MCF 10A (cell line): ENCODE measurements around the gene OBSCN. TPM values are rescaled to one million over a fixed set of nuclear protein-coding genes. Genes with fewer than 3 reads are reported as not detected.

Source experiments
- BruUV-seq: library from RNA; stranded (reverse); fragments of 400-500 nt; replicated peaks from 2 replicates; lab custom pipeline; 2021; lab: Mats Ljungman, UMichigan
- CTCF ChIA-PET: fragments of 300-600 bp; sonication (Branson Sonifier 250); formaldehyde crosslinking; extraction: SDS; loops from one replicate; lab custom pipeline; 2021; ENCODE audit warnings: antibody characterized with exemption, inconsistent platforms; lab: Yijun Ruan, JAX
- POLR2A ChIA-PET: fragments of 300-600, 350-650 bp; sonication (Branson Sonifier 250); formaldehyde crosslinking; extraction: SDS; loops from one replicate; lab custom pipeline; 2020; ENCODE audit warnings: antibody characterized with exemption, inconsistent platforms; lab: Yijun Ruan, JAX
- DNase-seq: peaks from one replicate; pipeline ENCODE4 v3.0.0-alpha.2; 2018; ENCODE audit not compliant: unreplicated experiment
- H3K27ac Mint-ChIP-seq: one replicate; pipeline ENCODE4 v1.8.0; 2022; ENCODE audit warnings: mild to moderate bottlenecking, low read depth, mixed read lengths; ENCODE audit not compliant: unreplicated experiment
- H3K27me3 Mint-ChIP-seq: one replicate; pipeline ENCODE4 v1.8.0; 2022; ENCODE audit warnings: mixed read lengths; ENCODE audit not compliant: insufficient read depth, unreplicated experiment
- H3K36me3 Mint-ChIP-seq: one replicate; pipeline ENCODE4 v1.8.0; 2022; ENCODE audit warnings: mild to moderate bottlenecking, moderate library complexity, mixed read lengths; ENCODE audit not compliant: insufficient read depth, unreplicated experiment
- H3K4me1 Mint-ChIP-seq: one replicate; pipeline ENCODE4 v1.8.0; 2022; ENCODE audit warnings: mixed read lengths; ENCODE audit not compliant: insufficient read depth, unreplicated experiment
- H3K4me3 Mint-ChIP-seq: one replicate; pipeline ENCODE4 v1.8.0; 2022; ENCODE audit warnings: mild to moderate bottlenecking, moderate library complexity, mixed read lengths; ENCODE audit not compliant: unreplicated experiment
- H3K9me3 Mint-ChIP-seq: one replicate; pipeline ENCODE4 v1.8.0; 2022; ENCODE audit warnings: mixed read lengths; ENCODE audit not compliant: unreplicated experiment
- CTCF ChIP-seq: fragments of 200-600 bp; IDR thresholded peaks from one replicate; pipeline ENCODE4 v1.8.0; 2022; ENCODE audit warnings: antibody characterized with exemption, mild to moderate bottlenecking; ENCODE audit not compliant: unreplicated experiment
- intact Hi-C: fragments of 100-400 bp; cut with micrococcal nuclease; formaldehyde crosslinking; loops from 2 replicates; pipeline ENCODE4 v1.14.1; 2022
- microRNA-seq: library from miRNA; unstranded; fragments of <30 nt; microRNA quantifications from one replicate; pipeline ENCODE4 v1.2.0, GENCODE V29; 2022
- total RNA-seq: library from RNA; stranded (reverse); gene quantifications from 2 replicates; pipeline ENCODE4 v1.2.3, GENCODE V29; 2022

Gene OBSCN
- total RNA-seq, 1 experiment from 2014 or later = 22.6 TPM

GRCh38 chr1:228426518-228427175 is 218.8 kb downstream of the OBSCN start:
- Mint-ChIP-seq H3K27me3 (peaks cover 31% of the 10 kb centered on the region), H3K9me3 (peaks cover 1% of the 10 kb centered on the region), H3K4me1 (no peaks in the 10 kb centered on the region), H3K4me3 (no peak overlapping the region), H3K27ac (no peak overlapping the region), H3K36me3 (no peaks in the 10 kb centered on the region)
- no peak for TF ChIP-seq CTCF
- BruUV-seq = no TSS peak
- intact Hi-C loops = no loop called here
- DNase-seq = no peak
- ChIA-PET CTCF (interaction anchor here (0.6 to 0.8 kb wide), 3 partner anchors 215 to 1206 kb away, joined by 4 read pairs; no protein-coding TSS in a partner anchor), POLR2A (no interaction called here)

DNA sequence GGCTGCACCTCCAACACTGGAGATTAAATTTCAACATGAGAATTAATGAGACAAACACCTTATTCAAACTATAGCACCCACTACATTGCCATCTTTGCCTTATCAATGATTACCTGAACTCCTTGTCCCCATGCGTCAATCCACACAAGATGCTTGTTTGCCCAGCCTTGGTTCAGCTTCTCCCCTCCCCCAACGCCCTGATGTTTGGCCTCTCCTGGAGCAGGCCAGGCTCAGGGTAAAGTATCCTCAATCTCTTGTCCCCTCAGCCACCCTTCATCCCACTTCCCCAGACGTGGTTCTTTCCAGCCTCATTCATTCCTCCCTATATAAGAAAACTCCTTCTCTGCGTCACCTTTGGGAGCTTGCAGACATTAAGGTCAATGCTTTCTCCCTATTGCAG is 220.6 kb downstream of the OBSCN start:
- TF ChIP-seq CTCF = no peak
- no peak overlapping the region for H3K4me3 Mint-ChIP-seq
- POLR2A ChIA-PET = interaction anchor here (0.7 to 1.5 kb wide), 2 partner anchors 9 to 17 kb away, joined by 3 read pairs; no protein-coding TSS in a partner anchor
- no peaks in the 10 kb centered on the region for H3K4me1 Mint-ChIP-seq
- BruUV-seq = no TSS peak
- H3K9me3 Mint-ChIP-seq = no peaks in the 10 kb centered on the region
- H3K27ac Mint-ChIP-seq = no peak overlapping the region
- CTCF ChIA-PET = interaction anchor here (0.6 to 1.1 kb wide), 2 partner anchors 27 to 429 kb away, joined by 3 read pairs; no protein-coding TSS in a partner anchor
- no peaks in the 10 kb centered on the region for H3K36me3 Mint-ChIP-seq
- DNase-seq = no peak
- peaks cover 42% of the 10 kb centered on the region for H3K27me3 Mint-ChIP-seq
- intact Hi-C loops = no loop called here

Small RNA genes within 50 kb of the gene (microRNA-seq; reads per million reads assigned to microRNA genes)
- gene MIR6742 = 0.40 reads per million

Other genes starting within 250 kb of the OBSCN start
- gene WNT3A, start 201.0 kb upstream of the OBSCN start, total RNA-seq = 0.10 TPM in 1 of 2 replicates, not detected in the other
- gene ARF1, start 125.3 kb upstream of the OBSCN start, total RNA-seq = 870 and 1,140 TPM in 2 replicates
- 48.9 and 49.2 TPM in 2 replicates for gene C1orf35, start 104.7 kb upstream of the OBSCN start, total RNA-seq
- gene MRPL55, start 98.7 kb upstream of the OBSCN start, total RNA-seq = 85.4 and 111 TPM in 2 replicates
- gene GUK1, start 67.8 kb upstream of the OBSCN start, total RNA-seq = 495 and 510 TPM in 2 replicates
- gene GJC2, start 58.1 kb upstream of the OBSCN start, total RNA-seq = 9.0 and 18.5 TPM in 2 replicates
- 12.0 and 16.5 TPM in 2 replicates for gene IBA57, start 42.2 kb upstream of the OBSCN start, total RNA-seq
- gene TRIM11, start 198.8 kb downstream of the OBSCN start, total RNA-seq = 56.5 and 60.3 TPM in 2 replicates
- not detected in 2 replicates for gene TRIM17, start 208.8 kb downstream of the OBSCN start, total RNA-seq